KBM-7 (cell line): ENCODE results near the gene ABCF3.

Experiments used
- DNase-seq: peaks from one replicate; pipeline ENCODE4 v3.0.0-alpha.2; 2015
- in situ Hi-C: fragments of 300-500 bp; cut with MboI; formaldehyde crosslinking; loops from 2 replicates; pipeline ENCODE4 v1.14.3; 2020; ENCODE audit warnings: low sequenced_read_pairs, low pct_unique_long_range_greater_than_20kb, mixed read lengths

Gene ABCF3

DNA sequence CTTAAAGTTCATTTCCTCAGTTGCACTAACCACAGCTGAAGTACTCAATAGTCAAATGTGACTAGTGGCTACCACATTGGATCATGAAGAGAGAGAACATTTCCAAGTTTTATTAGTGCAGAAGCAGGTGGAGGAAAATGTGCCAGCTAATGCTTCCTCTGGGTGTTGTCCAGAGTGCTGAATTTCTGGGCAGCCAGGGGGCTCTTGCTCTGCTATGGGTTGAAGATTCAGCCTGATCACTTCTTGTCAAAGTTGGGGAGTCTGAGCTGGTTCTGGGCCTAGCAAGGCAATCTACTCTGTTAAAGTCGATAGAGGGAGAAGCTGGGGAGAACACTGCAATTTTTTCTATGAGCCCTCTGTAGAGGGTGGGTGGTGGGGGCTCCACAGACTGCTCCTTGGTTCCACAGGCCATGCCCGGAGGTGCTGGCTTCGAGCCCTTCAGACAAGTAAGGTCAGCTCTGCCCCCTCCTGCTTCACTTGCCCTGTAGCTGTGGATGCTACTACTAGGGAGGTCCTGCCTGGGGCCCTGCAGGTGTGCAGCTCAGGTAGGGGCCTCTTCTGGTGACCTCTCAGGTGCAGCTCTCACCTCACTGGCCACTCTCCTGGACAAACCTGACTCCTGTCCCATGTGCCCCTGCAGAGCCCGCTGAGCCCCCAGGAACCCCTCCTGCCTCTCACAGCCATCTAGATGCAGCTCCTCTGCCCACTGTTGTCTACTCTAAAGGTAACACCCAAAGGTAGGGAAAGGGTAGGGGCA is 54.6 kb downstream of the ABCF3 start:
- in situ Hi-C loops, result no loop called here
- DNase-seq, result peak; percentile 49

DNA sequence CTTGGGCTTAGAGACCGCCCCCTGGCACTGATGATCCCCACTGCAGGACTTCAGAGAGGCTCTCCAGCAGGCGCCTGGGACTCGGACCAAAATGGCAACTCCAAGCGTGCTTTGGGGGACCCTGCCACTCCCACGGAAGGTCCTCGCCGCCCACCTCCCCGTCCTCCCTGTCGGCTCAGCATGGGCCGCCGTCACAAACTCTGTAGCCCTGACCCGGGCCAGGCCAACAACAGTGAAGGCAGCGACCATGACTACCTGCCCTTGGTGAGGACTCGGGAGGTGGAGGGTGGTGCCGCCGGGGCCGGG is 55.1 kb downstream of the ABCF3 start:
- DNase-seq, result no peak
- in situ Hi-C loops, result no loop called here

GRCh38 chr3:184241447-184242296 is 55.7 kb downstream of the ABCF3 start:
- in situ Hi-C loops, result no loop called here
- no peak for DNase-seq

GRCh38 chr3:184242297-184242685 is 56.3 kb downstream of the ABCF3 start:
- DNase-seq, result no peak
- in situ Hi-C loops, result no loop called here
